K562 (cell line): Measurements from ENCODE around the gene DPP3. TPM values are rescaled to one million over a fixed set of nuclear protein-coding genes. Genes with fewer than 3 reads are reported as not detected.

ENCODE experiments used
- CBFB ChIP-seq: sonication (generic); formaldehyde crosslinking; IDR thresholded peaks from 2 replicates; pipeline ENCODE4 v1.4.0; 2020; ENCODE audit warnings: mild to moderate bottlenecking, missing genetic modification reagents
- FOXK1 ChIP-seq: sonication (generic); formaldehyde crosslinking; IDR thresholded peaks from 2 replicates; pipeline ENCODE4 v1.8.0; 2022; ENCODE audit warnings: missing genetic modification reagents, mild to moderate bottlenecking, borderline replicate concordance
- HDAC6 ChIP-seq: IDR thresholded peaks from 2 replicates; pipeline ENCODE4 v1.6.1; 2012; ENCODE audit warnings: low read depth, mild to moderate bottlenecking, control low read depth, inconsistent platforms, low read length, moderate library complexity
- HMGN3 ChIP-seq: IDR thresholded peaks from 2 replicates; pipeline ENCODE4 v1.6.1; 2011; ENCODE audit warnings: borderline replicate concordance, low read depth, mild to moderate bottlenecking, mixed read lengths, low read length; ENCODE audit not compliant: insufficient read length; ENCODE audit errors: extremely low read depth
- MTA3 ChIP-seq: fragments of 450-650 bp; formaldehyde crosslinking; IDR thresholded peaks from 2 replicates; pipeline ENCODE4 v1.6.1; 2017; ENCODE audit warnings: mild to moderate bottlenecking, borderline replicate concordance
- NELFE ChIP-seq: IDR thresholded peaks from 2 replicates; pipeline ENCODE4 v1.6.1; 2011; ENCODE audit warnings: mild to moderate bottlenecking; ENCODE audit not compliant: insufficient read depth, insufficient read length
- NR1H2 ChIP-seq: sonication (generic); formaldehyde crosslinking; IDR thresholded peaks from 2 replicates; pipeline ENCODE4 v1.4.0; 2020; ENCODE audit warnings: mild to moderate bottlenecking, missing genetic modification reagents
- PML ChIP-seq: IDR thresholded peaks from 2 replicates; pipeline ENCODE4 v1.6.1; 2012; ENCODE audit warnings: low read length, inconsistent platforms
- RHOXF2B ChIP-seq: fragments of 250-450 bp; sonication (Bioruptor Pico); conservative IDR thresholded peaks from 2 replicates; pipeline ENCODE4 v1.5.1; 2021
- TAF1 ChIP-seq: IDR thresholded peaks from 2 replicates; pipeline ENCODE4 v1.6.1; 2011; ENCODE audit warnings: mild to moderate bottlenecking, low read length, moderate library complexity; ENCODE audit not compliant: insufficient read depth, control insufficient read depth, severe bottlenecking; ENCODE audit errors: extremely low read depth
- TARDBP ChIP-seq: fragments of 450-650 bp; IDR thresholded peaks from 2 replicates; pipeline ENCODE4 v1.6.1; 2016
- ZNF3 ChIP-seq: fragments of 250-450 bp; sonication (Bioruptor Pico); IDR thresholded peaks from 2 replicates; pipeline ENCODE4 v1.5.0; 2021; ENCODE audit warnings: mild to moderate bottlenecking, moderate library complexity
- polyA plus RNA-seq, 8 experiments: library from polyadenylated mRNA; depleted of rRNA in 4 of 8; stranded (reverse) in 5 of 8; unstranded in 3 of 8; fragments of >200 nt; fragmentation: Nextera tagmentation in 2 of 8; fragmentation: Illumina TruSeq in 1 of 8; extraction: Ambion mirVana in 2 of 8; extraction: Trizol in 1 of 8; gene quantifications; 2 replicates each; pipeline versions ENCODE4 v1.2.1 to v1.2.3, GENCODE V29; 2011 to 2014; ENCODE audit warnings: inconsistent platforms in 1 of 8, missing spikeins in 1 of 8
- total RNA-seq, 7 experiments: library from RNA; depleted of rRNA in 6 of 7; stranded (reverse); fragments of >200 nt in 6 of 7; fragmentation: Illumina TruSeq in 2 of 7; extraction: Trizol in 2 of 7; gene quantifications; 2 replicates each; pipeline versions ENCODE4 v1.2.1 to v1.2.3, GENCODE V29; 2011 to 2021; ENCODE audit warnings: low replicate concordance in 1 of 7
- TF ChIP-seq, protein P1 (sequence below): fragments of 450-650 bp; formaldehyde crosslinking; conservative IDR thresholded peaks from 2 replicates; pipeline ENCODE4 v1.4.0; 2022; ENCODE audit warnings: mild to moderate bottlenecking, missing genetic modification characterization
- TF ChIP-seq, protein P2 (sequence below): sonication (generic); formaldehyde crosslinking; IDR thresholded peaks from 2 replicates; pipeline ENCODE4 v1.4.0; 2020; ENCODE audit warnings: mild to moderate bottlenecking, missing genetic modification reagents
- TF ChIP-seq, protein P3 (sequence below): sonication (generic); formaldehyde crosslinking; IDR thresholded peaks from 2 replicates; pipeline ENCODE4 v1.8.1; 2023; ENCODE audit warnings: mild to moderate bottlenecking, missing genetic modification reagents
- TF ChIP-seq, protein P4 (sequence below): sonication (generic); formaldehyde crosslinking; IDR thresholded peaks from 2 replicates; pipeline ENCODE4 v1.8.1; 2022; ENCODE audit warnings: missing genetic modification reagents
- TF ChIP-seq, protein P5 (sequence below): sonication (generic); formaldehyde crosslinking; IDR thresholded peaks from 2 replicates; pipeline ENCODE4 v1.8.1; 2023; ENCODE audit warnings: mild to moderate bottlenecking, missing genetic modification reagents

Gene DPP3
- total and polyA plus RNA-seq, 9 of the 15 experiments (the other 6 are each of a cell fraction or from before 2014, with no cell fraction given) = 3.7 to 69.2 (median 43.3) TPM

DNA sequence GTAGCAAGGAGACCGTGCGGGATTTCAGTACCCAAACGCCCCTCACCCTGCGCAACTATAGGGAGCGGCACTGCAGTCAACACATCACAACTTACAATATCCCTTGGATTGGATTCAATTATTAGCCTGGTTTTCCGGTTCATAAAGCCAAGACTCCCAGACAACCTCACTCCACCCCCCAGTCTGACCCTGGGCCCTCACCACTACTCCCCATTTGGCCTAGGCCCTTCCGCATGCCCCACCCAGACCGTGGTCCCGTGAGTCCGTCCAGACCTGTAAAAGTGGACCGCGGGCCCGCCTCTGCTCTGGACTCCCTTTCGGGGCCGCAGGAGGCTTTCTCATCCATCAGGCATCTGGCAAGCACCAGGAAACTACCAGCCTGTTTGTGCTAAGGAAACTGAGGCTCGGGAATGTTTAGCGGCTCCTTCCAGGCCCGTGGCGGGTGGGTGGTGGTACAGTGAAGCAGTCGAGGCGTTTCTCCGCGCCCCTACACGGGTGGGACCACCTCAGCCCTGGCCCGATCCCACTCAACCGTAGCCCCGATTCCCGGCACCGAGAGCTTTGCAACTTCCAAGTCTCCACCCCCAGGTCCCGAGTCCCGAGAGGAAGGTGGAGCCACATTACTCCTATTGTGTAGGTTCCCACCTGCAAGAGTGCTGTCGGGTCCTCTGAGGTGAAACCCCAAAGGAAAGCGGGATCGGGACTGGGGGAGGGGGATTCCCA, 679 bp upstream of the DPP3 start (continued):
- TF ChIP-seq, protein P1, sequence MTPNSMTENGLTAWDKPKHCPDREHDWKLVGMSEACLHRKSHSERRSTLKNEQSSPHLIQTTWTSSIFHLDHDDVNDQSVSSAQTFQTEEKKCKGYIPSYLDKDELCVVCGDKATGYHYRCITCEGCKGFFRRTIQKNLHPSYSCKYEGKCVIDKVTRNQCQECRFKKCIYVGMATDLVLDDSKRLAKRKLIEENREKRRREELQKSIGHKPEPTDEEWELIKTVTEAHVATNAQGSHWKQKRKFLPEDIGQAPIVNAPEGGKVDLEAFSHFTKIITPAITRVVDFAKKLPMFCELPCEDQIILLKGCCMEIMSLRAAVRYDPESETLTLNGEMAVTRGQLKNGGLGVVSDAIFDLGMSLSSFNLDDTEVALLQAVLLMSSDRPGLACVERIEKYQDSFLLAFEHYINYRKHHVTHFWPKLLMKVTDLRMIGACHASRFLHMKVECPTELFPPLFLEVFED (CRISPR knock-in tag) = no peak
- TF ChIP-seq TAF1 (no peak), HDAC6 (no peak), CBFB (CRISPR knock-in tag) (0 out of 2 replicates have a peak, but pooled peaks have one; percentile 43), FOXK1 (CRISPR knock-in tag) (peak; percentile 86; the same call in 1 of the 2 replicates), NELFE (no peak), PML (no peak), RHOXF2B (CRISPR knock-in tag) (0 out of 2 replicates have a peak, but pooled peaks have one; percentile 14), NR1H2 (CRISPR knock-in tag) (0 out of 2 replicates have a peak, but pooled peaks have one; percentile 82), HMGN3 (no peak), ZNF3 (CRISPR knock-in tag) (no peak), TARDBP (0 out of 2 replicates have a peak, but pooled peaks have one; percentile 18), MTA3 (no peak)
- TF ChIP-seq, protein P2, sequence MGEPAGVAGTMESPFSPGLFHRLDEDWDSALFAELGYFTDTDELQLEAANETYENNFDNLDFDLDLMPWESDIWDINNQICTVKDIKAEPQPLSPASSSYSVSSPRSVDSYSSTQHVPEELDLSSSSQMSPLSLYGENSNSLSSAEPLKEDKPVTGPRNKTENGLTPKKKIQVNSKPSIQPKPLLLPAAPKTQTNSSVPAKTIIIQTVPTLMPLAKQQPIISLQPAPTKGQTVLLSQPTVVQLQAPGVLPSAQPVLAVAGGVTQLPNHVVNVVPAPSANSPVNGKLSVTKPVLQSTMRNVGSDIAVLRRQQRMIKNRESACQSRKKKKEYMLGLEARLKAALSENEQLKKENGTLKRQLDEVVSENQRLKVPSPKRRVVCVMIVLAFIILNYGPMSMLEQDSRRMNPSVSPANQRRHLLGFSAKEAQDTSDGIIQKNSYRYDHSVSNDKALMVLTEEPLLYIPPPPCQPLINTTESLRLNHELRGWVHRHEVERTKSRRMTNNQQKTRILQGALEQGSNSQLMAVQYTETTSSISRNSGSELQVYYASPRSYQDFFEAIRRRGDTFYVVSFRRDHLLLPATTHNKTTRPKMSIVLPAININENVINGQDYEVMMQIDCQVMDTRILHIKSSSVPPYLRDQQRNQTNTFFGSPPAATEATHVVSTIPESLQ (CRISPR knock-in tag) = peak; percentile 74; the same call in 1 of the 2 replicates
- TF ChIP-seq, protein P3, sequence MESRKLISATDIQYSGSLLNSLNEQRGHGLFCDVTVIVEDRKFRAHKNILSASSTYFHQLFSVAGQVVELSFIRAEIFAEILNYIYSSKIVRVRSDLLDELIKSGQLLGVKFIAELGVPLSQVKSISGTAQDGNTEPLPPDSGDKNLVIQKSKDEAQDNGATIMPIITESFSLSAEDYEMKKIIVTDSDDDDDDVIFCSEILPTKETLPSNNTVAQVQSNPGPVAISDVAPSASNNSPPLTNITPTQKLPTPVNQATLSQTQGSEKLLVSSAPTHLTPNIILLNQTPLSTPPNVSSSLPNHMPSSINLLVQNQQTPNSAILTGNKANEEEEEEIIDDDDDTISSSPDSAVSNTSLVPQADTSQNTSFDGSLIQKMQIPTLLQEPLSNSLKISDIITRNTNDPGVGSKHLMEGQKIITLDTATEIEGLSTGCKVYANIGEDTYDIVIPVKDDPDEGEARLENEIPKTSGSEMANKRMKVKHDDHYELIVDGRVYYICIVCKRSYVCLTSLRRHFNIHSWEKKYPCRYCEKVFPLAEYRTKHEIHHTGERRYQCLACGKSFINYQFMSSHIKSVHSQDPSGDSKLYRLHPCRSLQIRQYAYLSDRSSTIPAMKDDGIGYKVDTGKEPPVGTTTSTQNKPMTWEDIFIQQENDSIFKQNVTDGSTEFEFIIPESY = 0 out of 2 replicates have a peak, but pooled peaks have one; percentile 19
- TF ChIP-seq, protein P4, sequence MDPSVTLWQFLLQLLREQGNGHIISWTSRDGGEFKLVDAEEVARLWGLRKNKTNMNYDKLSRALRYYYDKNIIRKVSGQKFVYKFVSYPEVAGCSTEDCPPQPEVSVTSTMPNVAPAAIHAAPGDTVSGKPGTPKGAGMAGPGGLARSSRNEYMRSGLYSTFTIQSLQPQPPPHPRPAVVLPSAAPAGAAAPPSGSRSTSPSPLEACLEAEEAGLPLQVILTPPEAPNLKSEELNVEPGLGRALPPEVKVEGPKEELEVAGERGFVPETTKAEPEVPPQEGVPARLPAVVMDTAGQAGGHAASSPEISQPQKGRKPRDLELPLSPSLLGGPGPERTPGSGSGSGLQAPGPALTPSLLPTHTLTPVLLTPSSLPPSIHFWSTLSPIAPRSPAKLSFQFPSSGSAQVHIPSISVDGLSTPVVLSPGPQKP = no peak
- TF ChIP-seq, protein P5, sequence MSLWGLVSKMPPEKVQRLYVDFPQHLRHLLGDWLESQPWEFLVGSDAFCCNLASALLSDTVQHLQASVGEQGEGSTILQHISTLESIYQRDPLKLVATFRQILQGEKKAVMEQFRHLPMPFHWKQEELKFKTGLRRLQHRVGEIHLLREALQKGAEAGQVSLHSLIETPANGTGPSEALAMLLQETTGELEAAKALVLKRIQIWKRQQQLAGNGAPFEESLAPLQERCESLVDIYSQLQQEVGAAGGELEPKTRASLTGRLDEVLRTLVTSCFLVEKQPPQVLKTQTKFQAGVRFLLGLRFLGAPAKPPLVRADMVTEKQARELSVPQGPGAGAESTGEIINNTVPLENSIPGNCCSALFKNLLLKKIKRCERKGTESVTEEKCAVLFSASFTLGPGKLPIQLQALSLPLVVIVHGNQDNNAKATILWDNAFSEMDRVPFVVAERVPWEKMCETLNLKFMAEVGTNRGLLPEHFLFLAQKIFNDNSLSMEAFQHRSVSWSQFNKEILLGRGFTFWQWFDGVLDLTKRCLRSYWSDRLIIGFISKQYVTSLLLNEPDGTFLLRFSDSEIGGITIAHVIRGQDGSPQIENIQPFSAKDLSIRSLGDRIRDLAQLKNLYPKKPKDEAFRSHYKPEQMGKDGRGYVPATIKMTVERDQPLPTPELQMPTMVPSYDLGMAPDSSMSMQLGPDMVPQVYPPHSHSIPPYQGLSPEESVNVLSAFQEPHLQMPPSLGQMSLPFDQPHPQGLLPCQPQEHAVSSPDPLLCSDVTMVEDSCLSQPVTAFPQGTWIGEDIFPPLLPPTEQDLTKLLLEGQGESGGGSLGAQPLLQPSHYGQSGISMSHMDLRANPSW (CRISPR knock-in tag) = no peak
